22Rv1 (cell line): ENCODE data around the gene FAM193B.

Source experiments
- ZFX ChIP-seq: fragments of 450-650 bp; IDR thresholded peaks from 2 replicates; pipeline ENCODE4 v1.6.1; 2017; ENCODE audit warnings: antibody characterized with exemption, borderline replicate concordance
- TF ChIP-seq, protein P1 (sequence below): fragments of 450-650 bp; IDR thresholded peaks from 2 replicates; pipeline ENCODE4 v1.5.1; 2017; ENCODE audit warnings: mild to moderate bottlenecking

DNA sequence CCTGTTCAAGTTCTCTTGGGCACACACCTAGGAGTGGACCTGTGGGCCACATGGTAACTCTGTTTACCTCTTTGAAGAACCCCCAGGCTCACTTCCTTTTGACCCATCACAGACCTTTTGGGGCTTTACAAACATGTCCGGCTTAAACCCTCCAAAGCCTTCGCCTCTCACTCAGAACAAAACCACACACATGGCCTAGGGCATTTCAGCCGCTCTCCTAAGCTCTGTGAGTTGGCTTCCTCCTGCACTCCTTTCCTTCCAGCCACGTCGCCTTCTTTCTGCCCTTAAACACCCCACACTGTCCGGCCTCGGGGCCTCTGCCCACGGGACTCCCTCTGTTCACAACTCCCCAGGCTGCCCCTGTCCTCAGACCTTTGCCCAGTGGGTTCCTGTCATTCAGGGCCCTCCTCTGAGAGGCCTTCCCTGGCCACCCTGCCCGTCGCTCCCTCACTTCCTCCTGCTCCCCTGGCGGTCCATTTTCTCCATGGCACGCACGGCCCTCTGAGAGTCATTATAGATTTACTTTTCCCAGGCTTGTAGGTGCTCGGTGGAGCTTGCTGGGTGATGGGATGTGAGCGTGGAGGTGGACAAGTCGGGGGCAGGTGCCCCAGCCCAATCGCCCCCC lies 46.7 kb downstream of the FAM193B start:
- TF ChIP-seq, protein P1, sequence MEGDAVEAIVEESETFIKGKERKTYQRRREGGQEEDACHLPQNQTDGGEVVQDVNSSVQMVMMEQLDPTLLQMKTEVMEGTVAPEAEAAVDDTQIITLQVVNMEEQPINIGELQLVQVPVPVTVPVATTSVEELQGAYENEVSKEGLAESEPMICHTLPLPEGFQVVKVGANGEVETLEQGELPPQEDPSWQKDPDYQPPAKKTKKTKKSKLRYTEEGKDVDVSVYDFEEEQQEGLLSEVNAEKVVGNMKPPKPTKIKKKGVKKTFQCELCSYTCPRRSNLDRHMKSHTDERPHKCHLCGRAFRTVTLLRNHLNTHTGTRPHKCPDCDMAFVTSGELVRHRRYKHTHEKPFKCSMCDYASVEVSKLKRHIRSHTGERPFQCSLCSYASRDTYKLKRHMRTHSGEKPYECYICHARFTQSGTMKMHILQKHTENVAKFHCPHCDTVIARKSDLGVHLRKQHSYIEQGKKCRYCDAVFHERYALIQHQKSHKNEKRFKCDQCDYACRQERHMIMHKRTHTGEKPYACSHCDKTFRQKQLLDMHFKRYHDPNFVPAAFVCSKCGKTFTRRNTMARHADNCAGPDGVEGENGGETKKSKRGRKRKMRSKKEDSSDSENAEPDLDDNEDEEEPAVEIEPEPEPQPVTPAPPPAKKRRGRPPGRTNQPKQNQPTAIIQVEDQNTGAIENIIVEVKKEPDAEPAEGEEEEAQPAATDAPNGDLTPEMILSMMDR, result no peak
- no peak for TF ChIP-seq ZFX
